Activated CD4-positive, alpha-beta T cell treated with anti-CD3 and anti-CD28 coated beads for 24 hours (primary cell): ENCODE measurements around the gene SREBF2.
"Not testable (repeated sequence)": the region's sequence is repeated elsewhere in the genome, so short reads cannot be mapped to it uniquely, and the experiment has no call there.

Experiments
- DNase-seq, 2 donors: peaks; one replicate each; pipeline ENCODE4 v3.0.0-alpha.2; 2020; ENCODE audit warnings: low read depth in 2 of 2

SREBF2 gene

GRCh38 chr22:41947424-41948080, 114.6 kb downstream of the SREBF2 start:
- DNase-seq: no peak

- DNase-seq: no peak
Observed at GRCh38 chr22:41948142-41948541, 115.2 kb downstream of the SREBF2 start.

GRCh38 chr22:41948928-41949296, 116.0 kb downstream of the SREBF2 start:
- DNase-seq: not testable (repeated sequence)

- no peak for DNase-seq
Observed at GRCh38 chr22:41949297-41949965, 116.5 kb downstream of the SREBF2 start.

- no peak for DNase-seq
Observed at GRCh38 chr22:41951898-41952474, 119.1 kb downstream of the SREBF2 start, which contains the start of gene SMIM45. TSS of gene SMIM45 (plus strand) at chr22:41952150.

- no peak for DNase-seq
Observed at GRCh38 chr22:41952713-41953112, 119.8 kb downstream of the SREBF2 start.
